A549 (cell line): ENCODE results near the gene PISD. TPM values are rescaled to one million over a fixed set of nuclear protein-coding genes. Genes with fewer than 3 reads are reported as not detected.

ENCODE experiments used
- ATAC-seq, 2 experiments: fragments of 200-7000 bp in 1 of 2; fragments of >200 bp in 1 of 2; cut with Nextera tagmentation in 1 of 2; cut with Tn5 transposase in 1 of 2; 3 replicates each; pipeline versions ENCODE4 v1.8.0 to v1.9.1; 2018 to 2020; ENCODE audit warnings: mild to moderate bottlenecking in 1 of 2, moderate library complexity in 1 of 2
- CTCF ChIA-PET: fragments of 300-600 bp; sonication (Branson Sonifier 250); formaldehyde crosslinking; extraction: SDS; loops from one replicate; lab custom pipeline; 2021; ENCODE audit warnings: antibody characterized with exemption, inconsistent platforms; lab: Yijun Ruan, JAX
- POLR2A ChIA-PET: fragments of 350-600 bp; formaldehyde crosslinking; extraction: SDS; loops from one replicate; lab custom pipeline; 2021; ENCODE audit warnings: antibody characterized with exemption, inconsistent platforms; lab: Yijun Ruan, JAX
- DNase-seq, 2 experiments: peaks; one replicate each; pipeline versions ENCODE4 v3.0.0 to v3.0.0-alpha.2; 2011 to 2016; ENCODE audit warnings: low read depth in 1 of 2, low spot score in 1 of 2
- FAIRE-seq: peaks from 2 replicates; lab custom pipeline; 2011; peaks lifted over from hg19 to GRCh38; lab: Jason Lieb, UNC
- H3K27ac ChIP-seq, 2 experiments: fragments of >200 bp; sonication (Bioruptor Twin); formaldehyde crosslinking; 3 replicates each; pipeline ENCODE4 v1.5.1; 2016 to 2017
- H3K4me1 ChIP-seq: fragments of >200 bp; sonication (Bioruptor Twin); formaldehyde crosslinking; 3 replicates; pipeline ENCODE4 v1.6.1; 2016
- H3K4me2 ChIP-seq: fragments of >200 bp; sonication (Bioruptor Twin); formaldehyde crosslinking; 3 replicates; pipeline ENCODE4 v1.6.1; 2016
- H3K4me3 ChIP-seq: fragments of >200 bp; sonication (Bioruptor Twin); formaldehyde crosslinking; 3 replicates; pipeline ENCODE4 v1.5.1; 2016
- H3K9me3 ChIP-seq: fragments of >200 bp; sonication (Bioruptor Twin); formaldehyde crosslinking; 3 replicates; pipeline ENCODE4 v1.6.1; 2016
- EHMT2 ChIP-seq: fragments of 200-600 bp; sonication (generic); IDR thresholded peaks from 2 replicates; pipeline ENCODE4 v1.6.1; 2016; ENCODE audit warnings: antibody characterized with exemption, low read depth, mild to moderate bottlenecking, moderate library complexity
- FOSB ChIP-seq: fragments of 250-450 bp; sonication (Bioruptor Pico); IDR thresholded peaks from 2 replicates; pipeline ENCODE4 v1.5.0; 2020; ENCODE audit warnings: mild to moderate bottlenecking, moderate library complexity
- FOXS1 ChIP-seq: fragments of 250-450 bp; sonication (Bioruptor Pico); IDR thresholded peaks from 2 replicates; pipeline ENCODE4 v1.5.0; 2020; ENCODE audit warnings: mild to moderate bottlenecking, moderate library complexity
- GATA3 ChIP-seq: IDR thresholded peaks from 2 replicates; pipeline ENCODE4 v1.6.1; 2012; ENCODE audit warnings: borderline replicate concordance
- HEYL ChIP-seq: fragments of 250-450 bp; sonication (Bioruptor Pico); IDR thresholded peaks from 2 replicates; pipeline ENCODE4 v1.8.0; 2021; ENCODE audit warnings: mild to moderate bottlenecking, moderate library complexity
- HOXA7 ChIP-seq: fragments of 250-450 bp; sonication (Bioruptor Pico); IDR thresholded peaks from 2 replicates; pipeline ENCODE4 v1.5.0; 2020; ENCODE audit warnings: mild to moderate bottlenecking, moderate library complexity
- HOXB13 ChIP-seq: fragments of 250-450 bp; sonication (Bioruptor Pico); IDR thresholded peaks from 2 replicates; pipeline ENCODE4 v1.5.0; 2020; ENCODE audit warnings: low read depth, mild to moderate bottlenecking, moderate library complexity
- HOXB5 ChIP-seq: fragments of 250-450 bp; sonication (Bioruptor Pico); IDR thresholded peaks from 2 replicates; pipeline ENCODE4 v1.5.0; 2020; ENCODE audit warnings: mild to moderate bottlenecking, moderate library complexity
- KDM5A ChIP-seq: fragments of 200-600 bp; sonication (generic); IDR thresholded peaks from 2 replicates; pipeline ENCODE4 v1.6.1; 2016; ENCODE audit warnings: antibody characterized with exemption, mild to moderate bottlenecking
- MAZ ChIP-seq: fragments of 150-350 bp; IDR thresholded peaks from 2 replicates; pipeline ENCODE4 v1.6.1; 2014; ENCODE audit warnings: antibody characterized with exemption, low read depth, low read length, borderline replicate concordance
- RARB ChIP-seq: fragments of 250-450 bp; sonication (Bioruptor Pico); IDR thresholded peaks from 2 replicates; pipeline ENCODE4 v1.8.0; 2021; ENCODE audit warnings: mild to moderate bottlenecking, moderate library complexity
- RCOR1 ChIP-seq: fragments of 150-350 bp; IDR thresholded peaks from 2 replicates; pipeline ENCODE4 v1.6.1; 2014; ENCODE audit warnings: antibody characterized with exemption, low read length, low read depth
- RFX5 ChIP-seq: fragments of 450-650 bp; IDR thresholded peaks from 2 replicates; pipeline ENCODE4 v1.7.1; 2014; ENCODE audit warnings: antibody characterized with exemption, mild to moderate bottlenecking, moderate library complexity
- SMC3 ChIP-seq: fragments of >200 bp; sonication (Bioruptor Twin); formaldehyde crosslinking; IDR thresholded peaks from 3 replicates; pipeline ENCODE4 v1.6.1; 2018; ENCODE audit warnings: inconsistent platforms
- ZNF302 ChIP-seq: fragments of 250-450 bp; sonication (Bioruptor Pico); IDR thresholded peaks from 2 replicates; pipeline ENCODE4 v1.9.0; 2021; ENCODE audit warnings: inconsistent platforms, mild to moderate bottlenecking, moderate library complexity
- ZSCAN20 ChIP-seq: fragments of 250-450 bp; sonication (Bioruptor Pico); IDR thresholded peaks from 2 replicates; pipeline ENCODE4 v1.8.0; 2022; ENCODE audit warnings: mild to moderate bottlenecking, moderate library complexity
- WGBS: methylation state at CpG from one replicate; pipeline ENCODE4 v1.1.6; 2017; ENCODE audit errors: missing lambda C conversion rate; 5-methylcytosine and 5-hydroxymethylcytosine counted together
- polyA plus RNA-seq, 4 experiments: library from polyadenylated mRNA; depleted of rRNA in 3 of 4; stranded (reverse); fragments of >200 nt; fragmentation: RNase III in 1 of 4; extraction: RNeasy Plus Mini Kit Qiagen cat#74134 plus additional on column Dnase treatment in 1 of 4; gene quantifications; 2 replicates in 3 of 4; 3 replicates in 1 of 4; pipeline ENCODE4 v1.2.3, GENCODE V29; 2011 to 2017
- TF ChIP-seq, protein P1 (sequence below): fragments of 200-600 bp; sonication (generic); IDR thresholded peaks from 2 replicates; pipeline ENCODE4 v1.6.1; 2016; ENCODE audit warnings: antibody characterized with exemption, mild to moderate bottlenecking, moderate library complexity
- TF ChIP-seq, protein P2 (sequence below): fragments of 250-450 bp; sonication (Bioruptor Pico); IDR thresholded peaks from 2 replicates; pipeline ENCODE4 v1.5.0; 2020; ENCODE audit warnings: low read depth, mild to moderate bottlenecking, moderate library complexity
- TF ChIP-seq, protein P3 (sequence below): fragments of >200 bp; sonication (Bioruptor Twin); formaldehyde crosslinking; IDR thresholded peaks from 3 replicates; pipeline ENCODE4 v1.5.1; 2016
- TF ChIP-seq, protein P4 (sequence below): IDR thresholded peaks from 2 replicates; pipeline ENCODE4 v1.6.1; 2012; ENCODE audit warnings: low read depth, borderline replicate concordance
- TF ChIP-seq, protein P5 (sequence below): fragments of >200 bp; sonication (Bioruptor Twin); formaldehyde crosslinking; IDR thresholded peaks from 2 replicates; pipeline ENCODE4 v1.6.1; 2016
- TF ChIP-seq, protein P6 (sequence below): fragments of 150-350 bp; IDR thresholded peaks from 2 replicates; pipeline ENCODE4 v1.6.1; 2014; ENCODE audit warnings: low read depth, mild to moderate bottlenecking, low read length

Gene PISD
- polyA plus RNA-seq, 2 of the 4 experiments (the other 2 are of a cell fraction), result 11.0 to 17.3 TPM

DNA sequence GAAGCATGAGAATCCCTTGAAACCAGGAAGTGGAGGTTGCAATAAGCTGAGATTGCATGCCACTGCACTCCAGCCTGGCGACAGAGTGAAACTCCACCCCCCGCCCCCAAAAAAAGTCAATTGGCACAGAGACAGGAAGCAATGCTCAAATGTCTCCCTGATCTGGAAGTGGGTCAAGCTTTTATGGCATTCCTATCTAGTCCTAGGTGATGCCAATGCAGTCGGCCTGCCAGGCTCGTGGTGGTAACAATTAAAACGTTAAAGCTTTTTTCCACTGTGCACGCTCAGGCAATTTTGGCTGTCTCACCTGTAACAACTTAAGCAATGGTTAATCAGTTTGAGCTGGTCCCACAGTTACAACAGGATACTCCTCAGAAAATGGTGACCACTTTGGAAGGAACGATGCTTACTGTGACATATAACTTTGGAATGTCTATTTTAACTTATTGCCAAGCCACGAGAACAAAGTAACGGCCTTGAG, 18.9 kb upstream of the PISD start (continued):
- TF ChIP-seq, protein P1, sequence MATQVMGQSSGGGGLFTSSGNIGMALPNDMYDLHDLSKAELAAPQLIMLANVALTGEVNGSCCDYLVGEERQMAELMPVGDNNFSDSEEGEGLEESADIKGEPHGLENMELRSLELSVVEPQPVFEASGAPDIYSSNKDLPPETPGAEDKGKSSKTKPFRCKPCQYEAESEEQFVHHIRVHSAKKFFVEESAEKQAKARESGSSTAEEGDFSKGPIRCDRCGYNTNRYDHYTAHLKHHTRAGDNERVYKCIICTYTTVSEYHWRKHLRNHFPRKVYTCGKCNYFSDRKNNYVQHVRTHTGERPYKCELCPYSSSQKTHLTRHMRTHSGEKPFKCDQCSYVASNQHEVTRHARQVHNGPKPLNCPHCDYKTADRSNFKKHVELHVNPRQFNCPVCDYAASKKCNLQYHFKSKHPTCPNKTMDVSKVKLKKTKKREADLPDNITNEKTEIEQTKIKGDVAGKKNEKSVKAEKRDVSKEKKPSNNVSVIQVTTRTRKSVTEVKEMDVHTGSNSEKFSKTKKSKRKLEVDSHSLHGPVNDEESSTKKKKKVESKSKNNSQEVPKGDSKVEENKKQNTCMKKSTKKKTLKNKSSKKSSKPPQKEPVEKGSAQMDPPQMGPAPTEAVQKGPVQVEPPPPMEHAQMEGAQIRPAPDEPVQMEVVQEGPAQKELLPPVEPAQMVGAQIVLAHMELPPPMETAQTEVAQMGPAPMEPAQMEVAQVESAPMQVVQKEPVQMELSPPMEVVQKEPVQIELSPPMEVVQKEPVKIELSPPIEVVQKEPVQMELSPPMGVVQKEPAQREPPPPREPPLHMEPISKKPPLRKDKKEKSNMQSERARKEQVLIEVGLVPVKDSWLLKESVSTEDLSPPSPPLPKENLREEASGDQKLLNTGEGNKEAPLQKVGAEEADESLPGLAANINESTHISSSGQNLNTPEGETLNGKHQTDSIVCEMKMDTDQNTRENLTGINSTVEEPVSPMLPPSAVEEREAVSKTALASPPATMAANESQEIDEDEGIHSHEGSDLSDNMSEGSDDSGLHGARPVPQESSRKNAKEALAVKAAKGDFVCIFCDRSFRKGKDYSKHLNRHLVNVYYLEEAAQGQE, result no peak
- TF ChIP-seq RCOR1 (no peak), RFX5 (no peak), GATA3 (no peak), MAZ (no peak), HOXB5 (CRISPR knock-in tag) (no peak)
- TF ChIP-seq, protein P2, sequence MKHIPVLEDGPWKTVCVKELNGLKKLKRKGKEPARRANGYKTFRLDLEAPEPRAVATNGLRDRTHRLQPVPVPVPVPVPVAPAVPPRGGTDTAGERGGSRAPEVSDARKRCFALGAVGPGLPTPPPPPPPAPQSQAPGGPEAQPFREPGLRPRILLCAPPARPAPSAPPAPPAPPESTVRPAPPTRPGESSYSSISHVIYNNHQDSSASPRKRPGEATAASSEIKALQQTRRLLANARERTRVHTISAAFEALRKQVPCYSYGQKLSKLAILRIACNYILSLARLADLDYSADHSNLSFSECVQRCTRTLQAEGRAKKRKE (CRISPR knock-in tag), result no peak

DNA sequence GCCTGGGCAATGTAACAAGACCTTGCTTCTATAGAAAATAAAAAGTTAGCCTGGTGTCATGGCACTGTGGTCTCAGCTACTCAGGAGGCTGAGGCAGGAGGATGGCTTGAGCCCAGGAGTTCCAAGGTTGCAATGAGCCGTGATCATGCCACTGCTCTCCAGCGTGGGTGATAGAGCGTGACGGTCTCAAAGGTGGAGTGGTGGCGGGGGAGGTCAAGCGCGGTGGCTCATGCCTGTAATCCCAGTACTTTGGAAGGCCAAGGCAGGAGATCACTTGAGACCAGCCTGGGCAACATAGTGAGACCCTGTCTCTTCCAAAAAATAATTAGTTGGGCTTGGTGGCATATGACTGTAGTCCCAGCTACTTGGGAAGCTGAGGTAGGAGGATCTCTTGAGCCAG, 16.7 kb upstream of the PISD start:
- no peak for DNase-seq
- ChIA-PET CTCF (interaction anchor here (1.1 kb wide), 1 partner anchor 292 kb away, joined by 3 read pairs; no protein-coding TSS in a partner anchor), POLR2A (no interaction called here)
- Histone ChIP-seq H3K9me3 (no peaks in the 10 kb centered on the region), H3K4me2 (no peak overlapping the region), H3K4me3 (no peak overlapping the region), H3K27ac (no peak overlapping the region), H3K4me1 (no peaks in the 10 kb centered on the region)
- TF ChIP-seq, protein P3, sequence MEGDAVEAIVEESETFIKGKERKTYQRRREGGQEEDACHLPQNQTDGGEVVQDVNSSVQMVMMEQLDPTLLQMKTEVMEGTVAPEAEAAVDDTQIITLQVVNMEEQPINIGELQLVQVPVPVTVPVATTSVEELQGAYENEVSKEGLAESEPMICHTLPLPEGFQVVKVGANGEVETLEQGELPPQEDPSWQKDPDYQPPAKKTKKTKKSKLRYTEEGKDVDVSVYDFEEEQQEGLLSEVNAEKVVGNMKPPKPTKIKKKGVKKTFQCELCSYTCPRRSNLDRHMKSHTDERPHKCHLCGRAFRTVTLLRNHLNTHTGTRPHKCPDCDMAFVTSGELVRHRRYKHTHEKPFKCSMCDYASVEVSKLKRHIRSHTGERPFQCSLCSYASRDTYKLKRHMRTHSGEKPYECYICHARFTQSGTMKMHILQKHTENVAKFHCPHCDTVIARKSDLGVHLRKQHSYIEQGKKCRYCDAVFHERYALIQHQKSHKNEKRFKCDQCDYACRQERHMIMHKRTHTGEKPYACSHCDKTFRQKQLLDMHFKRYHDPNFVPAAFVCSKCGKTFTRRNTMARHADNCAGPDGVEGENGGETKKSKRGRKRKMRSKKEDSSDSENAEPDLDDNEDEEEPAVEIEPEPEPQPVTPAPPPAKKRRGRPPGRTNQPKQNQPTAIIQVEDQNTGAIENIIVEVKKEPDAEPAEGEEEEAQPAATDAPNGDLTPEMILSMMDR, result no peak
- TF ChIP-seq, protein P4, sequence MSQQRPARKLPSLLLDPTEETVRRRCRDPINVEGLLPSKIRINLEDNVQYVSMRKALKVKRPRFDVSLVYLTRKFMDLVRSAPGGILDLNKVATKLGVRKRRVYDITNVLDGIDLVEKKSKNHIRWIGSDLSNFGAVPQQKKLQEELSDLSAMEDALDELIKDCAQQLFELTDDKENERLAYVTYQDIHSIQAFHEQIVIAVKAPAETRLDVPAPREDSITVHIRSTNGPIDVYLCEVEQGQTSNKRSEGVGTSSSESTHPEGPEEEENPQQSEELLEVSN, result no peak
- TF ChIP-seq RFX5, result no peak
- TF ChIP-seq, protein P5, sequence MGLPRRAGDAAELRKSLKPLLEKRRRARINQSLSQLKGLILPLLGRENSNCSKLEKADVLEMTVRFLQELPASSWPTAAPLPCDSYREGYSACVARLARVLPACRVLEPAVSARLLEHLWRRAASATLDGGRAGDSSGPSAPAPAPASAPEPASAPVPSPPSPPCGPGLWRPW, result no peak
- no peak for TF ChIP-seq FOXS1 (CRISPR knock-in tag)
- TF ChIP-seq, protein P6, sequence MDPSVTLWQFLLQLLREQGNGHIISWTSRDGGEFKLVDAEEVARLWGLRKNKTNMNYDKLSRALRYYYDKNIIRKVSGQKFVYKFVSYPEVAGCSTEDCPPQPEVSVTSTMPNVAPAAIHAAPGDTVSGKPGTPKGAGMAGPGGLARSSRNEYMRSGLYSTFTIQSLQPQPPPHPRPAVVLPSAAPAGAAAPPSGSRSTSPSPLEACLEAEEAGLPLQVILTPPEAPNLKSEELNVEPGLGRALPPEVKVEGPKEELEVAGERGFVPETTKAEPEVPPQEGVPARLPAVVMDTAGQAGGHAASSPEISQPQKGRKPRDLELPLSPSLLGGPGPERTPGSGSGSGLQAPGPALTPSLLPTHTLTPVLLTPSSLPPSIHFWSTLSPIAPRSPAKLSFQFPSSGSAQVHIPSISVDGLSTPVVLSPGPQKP, result no peak
- no peak for TF ChIP-seq KDM5A
- TF ChIP-seq ZSCAN20 (CRISPR knock-in tag), result no peak
- TF ChIP-seq SMC3, result no peak
- no peak for TF ChIP-seq FOSB (CRISPR knock-in tag)
- no peak for TF ChIP-seq HOXB13
- TF ChIP-seq HEYL (CRISPR knock-in tag), result no peak
- no peak for TF ChIP-seq ZNF302 (CRISPR knock-in tag)
- no peak for TF ChIP-seq EHMT2
- no peak for TF ChIP-seq HOXA7 (CRISPR knock-in tag)
- no peak for TF ChIP-seq RARB (CRISPR knock-in tag)
- no peak for TF ChIP-seq GATA3
- WGBS, result 98% methylated on average over 7 of the region's 7 CpGs
- no peak for ATAC-seq
- no peak for FAIRE-seq
